HepG2 (cell line): Measurements from ENCODE around the gene TCF12. TPM values are rescaled to one million over a fixed set of nuclear protein-coding genes. Genes with fewer than 3 reads are reported as not detected.

ENCODE experiments used
- ATAC-seq: fragments of 200-7000 bp; cut with Tn5 transposase; 3 replicates; pipeline ENCODE4 v1.9.1; 2020; ENCODE audit warnings: mild to moderate bottlenecking, moderate library complexity
- BruUV-seq: library from RNA; stranded (reverse); fragments of 400-500 nt; replicated peaks from 2 replicates; lab custom pipeline; 2021; lab: Mats Ljungman, UMichigan
- CTCF ChIA-PET: fragments of 300-600 bp; formaldehyde crosslinking; extraction: SDS; loops from one replicate; lab custom pipeline; 2021; ENCODE audit warnings: low total read pairs, inconsistent platforms, low intra/inter-chr PET ratio; lab: Yijun Ruan, JAX
- POLR2A ChIA-PET: fragments of 350-600 bp; sonication (Branson Sonifier 250); formaldehyde crosslinking; loops from one replicate; lab custom pipeline; 2020; ENCODE audit warnings: antibody characterized with exemption, inconsistent platforms; lab: Yijun Ruan, JAX
- DNase-seq: peaks from one replicate; pipeline ENCODE4 v3.0.0-alpha.2; 2015; ENCODE audit warnings: low spot score
- FAIRE-seq: peaks from 3 replicates; lab custom pipeline; 2011; peaks lifted over from hg19 to GRCh38; lab: Jason Lieb, UNC
- H2AFZ ChIP-seq: one replicate; pipeline ENCODE4 v1.6.1; 2011; ENCODE audit warnings: low read length, inconsistent platforms
- H3K27ac ChIP-seq: fragments of 300-600 bp; 3 replicates; pipeline ENCODE4 v1.8.0; 2011; ENCODE audit warnings: mixed run types, mild to moderate bottlenecking, mixed read lengths, low read length, inconsistent platforms; ENCODE audit not compliant: insufficient read depth; ENCODE audit errors: extremely low read length
- H3K27me3 ChIP-seq, 2 experiments: fragments of 200-600 bp in 1 of 2; 2 replicates in 1 of 2; 3 replicates in 1 of 2; pipeline versions ENCODE4 v1.6.0 to v1.8.0; 2011; ENCODE audit warnings: low read length in 2 of 2, mild to moderate bottlenecking in 2 of 2, moderate library complexity in 2 of 2, inconsistent platforms in 1 of 2; ENCODE audit not compliant: insufficient read depth in 2 of 2, control insufficient read depth in 1 of 2
- H3K36me3 ChIP-seq, 2 experiments: fragments of 200-600 bp in 1 of 2; replicated peaks in 1 of 2; 2 replicates in 1 of 2; 3 replicates in 1 of 2; pipeline versions ENCODE4 v1.5.1 to v1.8.0; 2011; ENCODE audit warnings: low read length in 2 of 2, inconsistent platforms in 1 of 2; ENCODE audit not compliant: insufficient read depth in 2 of 2, control insufficient read depth in 1 of 2
- H3K4me1 ChIP-seq: 2 replicates; pipeline ENCODE4 v1.5.1; 2012; ENCODE audit warnings: low read length, inconsistent platforms; ENCODE audit not compliant: insufficient read depth
- H3K4me2 ChIP-seq: 2 replicates; pipeline ENCODE4 v1.6.0; 2011; ENCODE audit warnings: low read depth, low read length, inconsistent platforms
- H3K4me3 ChIP-seq, 3 experiments: fragments of 200-600 bp in 1 of 3; sonication (generic), shearing (Covaris generic) in 1 of 3; replicated peaks in 1 of 3; 2 replicates each; pipeline ENCODE4 v1.5.1; 2011 to 2016; ENCODE audit warnings: low read length in 3 of 3, inconsistent platforms in 2 of 3, low read depth in 2 of 3, mild to moderate bottlenecking in 2 of 3, control low read depth in 1 of 3, mixed read lengths in 1 of 3; ENCODE audit not compliant: insufficient read depth in 1 of 3
- H3K79me2 ChIP-seq: one replicate; pipeline ENCODE4 v1.6.1; 2011; ENCODE audit warnings: low read length, inconsistent platforms; ENCODE audit not compliant: insufficient read depth
- H3K9ac ChIP-seq: 2 replicates; pipeline ENCODE4 v1.6.0; 2011; ENCODE audit warnings: mild to moderate bottlenecking, low read depth, low read length, inconsistent platforms; ENCODE audit not compliant: insufficient read depth
- H3K9me3 ChIP-seq: 2 replicates; pipeline ENCODE4 v1.5.1; 2012; ENCODE audit warnings: mild to moderate bottlenecking, low read length
- H4K20me1 ChIP-seq: 2 replicates; pipeline ENCODE4 v1.6.0; 2011; ENCODE audit warnings: inconsistent platforms, mild to moderate bottlenecking, low read length, moderate library complexity; ENCODE audit not compliant: insufficient read depth
- HNRNPUL1 ChIP-seq: fragments of 200-400 bp; formaldehyde crosslinking; IDR thresholded peaks from 2 replicates; pipeline ENCODE4 v1.6.1; 2017; ENCODE audit warnings: low read depth, mild to moderate bottlenecking, low read length, moderate library complexity
- ISX ChIP-seq: sonication (generic); formaldehyde crosslinking; conservative IDR thresholded peaks from 2 replicates; pipeline ENCODE4 v1.5.0; 2020; ENCODE audit warnings: missing genetic modification reagents
- NFIC ChIP-seq: IDR thresholded peaks from 2 replicates; pipeline ENCODE4 v1.6.1; 2012; ENCODE audit warnings: mild to moderate bottlenecking, low read length, inconsistent platforms
- RORA ChIP-seq: sonication (generic); formaldehyde crosslinking; IDR thresholded peaks from 2 replicates; pipeline ENCODE4 v1.5.0; 2020; ENCODE audit warnings: mild to moderate bottlenecking, missing genetic modification reagents, moderate library complexity
- SNAI1 ChIP-seq: sonication (generic); formaldehyde crosslinking; IDR thresholded peaks from 2 replicates; pipeline ENCODE4 v1.5.0; 2020; ENCODE audit warnings: mild to moderate bottlenecking, missing genetic modification reagents, borderline replicate concordance
- ZBTB25 ChIP-seq: IDR thresholded peaks from 2 replicates; pipeline ENCODE4 v1.6.1; 2018; ENCODE audit warnings: missing genetic modification reagents
- ZFYVE20 ChIP-seq: sonication (generic); formaldehyde crosslinking; IDR thresholded peaks from 2 replicates; pipeline ENCODE4 v1.8.0; 2023; ENCODE audit warnings: low read depth, mild to moderate bottlenecking, moderate library complexity, missing genetic modification reagents, borderline replicate concordance
- ZHX2 ChIP-seq, 2 experiments: sonication (generic) in 1 of 2; formaldehyde crosslinking in 1 of 2; IDR thresholded peaks; 2 replicates each; pipeline versions ENCODE4 v1.6.1 to v1.9.0; 2014 to 2022; ENCODE audit warnings: antibody characterized with exemption in 1 of 2, borderline replicate concordance in 1 of 2, inconsistent platforms in 1 of 2, low read depth in 1 of 2, missing genetic modification reagents in 1 of 2
- ZMYM4 ChIP-seq: sonication (generic); formaldehyde crosslinking; IDR thresholded peaks from 2 replicates; pipeline ENCODE4 v1.8.1; 2023; ENCODE audit warnings: mild to moderate bottlenecking, missing genetic modification reagents
- ZNF550 ChIP-seq: sonication (generic); formaldehyde crosslinking; IDR thresholded peaks from 2 replicates; pipeline ENCODE4 v1.4.0; 2020; ENCODE audit warnings: mild to moderate bottlenecking, missing genetic modification reagents, borderline replicate concordance
- ZNF766 ChIP-seq: sonication (generic); formaldehyde crosslinking; IDR thresholded peaks from 2 replicates; pipeline ENCODE4 v1.5.0; 2020; ENCODE audit warnings: missing genetic modification reagents, borderline replicate concordance
- ZNF816 ChIP-seq: sonication (generic); formaldehyde crosslinking; IDR thresholded peaks from 2 replicates; pipeline ENCODE4 v1.8.0; 2022; ENCODE audit warnings: missing genetic modification reagents, mild to moderate bottlenecking, borderline replicate concordance
- in situ Hi-C: cut with HindIII; loops from 2 replicates; pipeline ENCODE4 v1.10.0; 2017; ENCODE audit warnings: low pct_unique_long_range_greater_than_20kb; ENCODE audit not compliant: extremely low pct_ligation_motif_present
- intact Hi-C: fragments of 100-400 bp; cut with micrococcal nuclease; formaldehyde crosslinking; loops from one replicate; pipeline ENCODE4 v1.10.0; 2022; ENCODE audit not compliant: unreplicated experiment
- polyA plus RNA-seq, 8 experiments: library from polyadenylated mRNA; depleted of rRNA in 3 of 8; stranded (reverse) in 7 of 8; unstranded in 1 of 8; fragments of >200 nt; fragmentation: Illumina TruSeq in 4 of 8; extraction: Trizol in 4 of 8; gene quantifications; 2 replicates each; pipeline versions ENCODE4 v1.2.1 to v1.2.3, GENCODE V29; 2011 to 2016; ENCODE audit warnings: low read depth in 4 of 8, missing spikeins in 1 of 8, mixed read lengths in 1 of 8; ENCODE audit not compliant: insufficient read depth in 1 of 8
- total RNA-seq, 5 experiments: library from RNA; depleted of rRNA; stranded (reverse); fragments of >200 nt; fragmentation: Illumina TruSeq; extraction: Trizol; gene quantifications; 2 replicates each; pipeline ENCODE4 v1.2.3, GENCODE V29; 2016; ENCODE audit warnings: low read depth in 1 of 5
- TF ChIP-seq, protein P1 (sequence below): sonication (generic); formaldehyde crosslinking; IDR thresholded peaks from 2 replicates; pipeline ENCODE4 v1.5.0; 2020; ENCODE audit warnings: missing genetic modification reagents

The TCF12 gene
- total and polyA plus RNA-seq, 2 of the 13 experiments (the other 11 are each of a cell fraction or from before 2014, with no cell fraction given): 48.6 to 51.1 TPM

DNA sequence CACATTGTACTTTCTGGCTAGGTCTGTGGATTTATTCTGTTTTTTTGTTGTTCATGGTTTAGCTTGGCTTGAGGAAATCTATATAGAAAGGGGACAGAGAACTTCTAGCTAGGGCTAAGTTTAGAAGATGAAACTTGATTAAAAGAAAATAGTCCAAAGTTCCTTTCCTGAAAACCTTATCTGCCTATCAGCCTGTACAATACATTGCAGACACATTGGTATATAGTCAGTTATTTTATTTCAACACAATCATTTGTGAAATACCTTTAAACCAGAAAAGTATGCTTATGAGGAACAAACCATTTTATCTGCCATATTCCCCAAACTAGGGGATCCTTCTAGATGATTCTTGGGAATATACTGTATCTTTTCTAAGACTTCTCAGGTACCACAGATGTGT is 310.6 kb downstream of the TCF12 start:
- no peak for FAIRE-seq
- Histone ChIP-seq H3K9ac (no peak overlapping the region), H3K27me3 (no peaks in the 10 kb centered on the region), H4K20me1 (no peaks in the 10 kb centered on the region), H3K27ac (no peak overlapping the region), H3K4me2 (no peak overlapping the region), H3K4me1 (no peaks in the 10 kb centered on the region), H3K4me3 (no peak overlapping the region), H2AFZ (no peak overlapping the region), H3K9me3 (no peaks in the 10 kb centered on the region), H3K36me3 (peaks cover 7 to 15% of the 10 kb centered on the region in 2 experiments; a peak in 4 of 5 replicates), H3K79me2 (no peaks in the 10 kb centered on the region)
- intact Hi-C loops: no loop called here
- TF ChIP-seq NFIC (no peak), ISX (no peak), SNAI1 (CRISPR knock-in tag) (no peak), ZMYM4 (no peak), ZFYVE20 (CRISPR knock-in tag) (no peak), ZNF816 (CRISPR knock-in tag) (no peak), HNRNPUL1 (no peak), ZNF550 (CRISPR knock-in tag) (no peak), RORA (CRISPR knock-in tag) (no peak), ZBTB25 (CRISPR knock-in tag) (no peak), ZNF766 (CRISPR knock-in tag) (no peak), ZHX2 (IDR thresholded peaks at IDR 0.05; ENCODE audit: low read depth) (no peak), ZHX2 (CRISPR knock-in tag; IDR thresholded peaks at IDR 0.05; ENCODE audit: borderline replicate concordance) (no peak)
- TF ChIP-seq, protein P1, sequence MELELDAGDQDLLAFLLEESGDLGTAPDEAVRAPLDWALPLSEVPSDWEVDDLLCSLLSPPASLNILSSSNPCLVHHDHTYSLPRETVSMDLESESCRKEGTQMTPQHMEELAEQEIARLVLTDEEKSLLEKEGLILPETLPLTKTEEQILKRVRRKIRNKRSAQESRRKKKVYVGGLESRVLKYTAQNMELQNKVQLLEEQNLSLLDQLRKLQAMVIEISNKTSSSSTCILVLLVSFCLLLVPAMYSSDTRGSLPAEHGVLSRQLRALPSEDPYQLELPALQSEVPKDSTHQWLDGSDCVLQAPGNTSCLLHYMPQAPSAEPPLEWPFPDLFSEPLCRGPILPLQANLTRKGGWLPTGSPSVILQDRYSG (CRISPR knock-in tag): no peak
- no TSS peak for BruUV-seq
- ATAC-seq: no peak
- ChIA-PET CTCF (no interaction called here), POLR2A (no interaction called here)
- no peak for DNase-seq
- in situ Hi-C loops: no loop called here
